Nephron progenitor cell (in vitro differentiated cells): ENCODE data around the gene PCSK5.

Source experiments
- DNase-seq: peaks from one replicate; pipeline ENCODE4 v3.0.0; 2021
- H3K27ac Mint-ChIP-seq: 2 replicates; pipeline ENCODE4 v1.8.0; 2021; ENCODE audit warnings: mild to moderate bottlenecking, moderate library complexity, mixed read lengths
- H3K27me3 Mint-ChIP-seq: 2 replicates; pipeline ENCODE4 v1.8.0; 2021; ENCODE audit warnings: mild to moderate bottlenecking, low read depth, mixed read lengths; ENCODE audit not compliant: poor library complexity
- H3K36me3 Mint-ChIP-seq: 2 replicates; pipeline ENCODE4 v1.8.0; 2021; ENCODE audit warnings: low read depth, mixed read lengths
- H3K4me1 Mint-ChIP-seq: 2 replicates; pipeline ENCODE4 v1.8.0; 2021; ENCODE audit warnings: mixed read lengths
- H3K4me3 Mint-ChIP-seq: 2 replicates; pipeline ENCODE4 v1.8.0; 2021; ENCODE audit warnings: mild to moderate bottlenecking, moderate library complexity, mixed read lengths
- H3K9me3 Mint-ChIP-seq: 2 replicates; pipeline ENCODE4 v1.8.0; 2021; ENCODE audit warnings: mild to moderate bottlenecking, moderate library complexity, mixed read lengths
- TF ChIP-seq, protein P1 (sequence below): fragments of 200-600 bp; sonication (generic); IDR thresholded peaks from 2 replicates; pipeline ENCODE4 v1.5.0; 2021; ENCODE audit warnings: antibody characterized with exemption

The PCSK5 gene

GRCh38 chr9:75910731-75911130 is 20.3 kb downstream of the PCSK5 start:
- H3K27ac Mint-ChIP-seq = peak overlapping the region; percentile 48
- DNase-seq = no peak
- H3K4me1 Mint-ChIP-seq = peaks cover 63% of the 10 kb centered on the region
- peaks cover 4% of the 10 kb centered on the region for H3K9me3 Mint-ChIP-seq
- peaks cover 67% of the 10 kb centered on the region for H3K36me3 Mint-ChIP-seq
- no peaks in the 10 kb centered on the region for H3K27me3 Mint-ChIP-seq
- H3K4me3 Mint-ChIP-seq = no peak overlapping the region
- TF ChIP-seq, protein P1, sequence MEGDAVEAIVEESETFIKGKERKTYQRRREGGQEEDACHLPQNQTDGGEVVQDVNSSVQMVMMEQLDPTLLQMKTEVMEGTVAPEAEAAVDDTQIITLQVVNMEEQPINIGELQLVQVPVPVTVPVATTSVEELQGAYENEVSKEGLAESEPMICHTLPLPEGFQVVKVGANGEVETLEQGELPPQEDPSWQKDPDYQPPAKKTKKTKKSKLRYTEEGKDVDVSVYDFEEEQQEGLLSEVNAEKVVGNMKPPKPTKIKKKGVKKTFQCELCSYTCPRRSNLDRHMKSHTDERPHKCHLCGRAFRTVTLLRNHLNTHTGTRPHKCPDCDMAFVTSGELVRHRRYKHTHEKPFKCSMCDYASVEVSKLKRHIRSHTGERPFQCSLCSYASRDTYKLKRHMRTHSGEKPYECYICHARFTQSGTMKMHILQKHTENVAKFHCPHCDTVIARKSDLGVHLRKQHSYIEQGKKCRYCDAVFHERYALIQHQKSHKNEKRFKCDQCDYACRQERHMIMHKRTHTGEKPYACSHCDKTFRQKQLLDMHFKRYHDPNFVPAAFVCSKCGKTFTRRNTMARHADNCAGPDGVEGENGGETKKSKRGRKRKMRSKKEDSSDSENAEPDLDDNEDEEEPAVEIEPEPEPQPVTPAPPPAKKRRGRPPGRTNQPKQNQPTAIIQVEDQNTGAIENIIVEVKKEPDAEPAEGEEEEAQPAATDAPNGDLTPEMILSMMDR = no peak

DNA sequence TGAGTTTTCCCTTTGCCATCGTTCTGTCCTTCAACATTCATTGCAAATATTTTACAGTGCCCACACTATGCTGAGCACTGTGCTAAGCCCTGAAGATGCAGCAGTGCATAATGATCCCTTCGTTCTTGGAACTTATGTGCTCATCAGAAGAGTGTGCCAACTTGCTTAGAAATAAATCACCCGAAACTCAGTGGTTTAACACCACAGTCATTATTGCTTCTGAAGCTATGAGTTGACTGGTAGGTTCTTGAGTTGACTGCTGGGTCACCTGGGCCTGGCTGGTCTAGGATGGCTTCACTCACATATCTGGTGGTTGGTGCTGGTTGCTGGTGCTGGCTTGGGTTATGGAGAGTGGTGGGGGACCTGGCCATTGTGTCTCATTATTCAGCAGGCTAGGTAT is 20.9 kb downstream of the PCSK5 start:
- H3K4me1 Mint-ChIP-seq = peaks cover 65% of the 10 kb centered on the region
- H3K4me3 Mint-ChIP-seq = no peak overlapping the region
- DNase-seq = no peak

DNA sequence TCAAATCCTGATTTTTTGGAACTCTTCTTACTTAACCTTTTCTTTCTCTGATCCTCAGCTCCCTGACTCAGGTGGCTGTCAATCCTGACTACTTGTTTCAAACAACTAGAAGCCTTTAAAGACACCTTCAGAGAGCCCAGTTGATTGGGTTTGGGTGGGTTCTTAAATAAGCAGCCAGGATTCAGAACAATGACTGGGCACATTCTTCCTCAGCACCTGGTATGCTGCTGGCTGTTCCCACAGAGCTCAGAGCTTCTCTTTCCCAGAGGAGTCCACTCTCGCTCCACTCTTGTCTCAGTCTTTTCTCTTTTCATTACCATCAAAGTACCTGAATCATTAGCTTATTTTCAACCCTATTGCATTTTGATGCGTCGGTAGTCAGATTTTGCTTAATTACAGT is 22.5 kb downstream of the PCSK5 start:
- Mint-ChIP-seq H3K9me3 (no peaks in the 10 kb centered on the region), H3K36me3 (peaks cover 61% of the 10 kb centered on the region), H3K27ac (peak overlapping the region; percentile 44), H3K4me1 (peaks cover 55% of the 10 kb centered on the region), H3K27me3 (no peaks in the 10 kb centered on the region), H3K4me3 (no peak overlapping the region)
- DNase-seq = no peak
- TF ChIP-seq, protein P1 = no peak

More for the DNA sequence above, 20.9 kb downstream of the PCSK5 start:
- peaks cover 65% of the 10 kb centered on the region for H3K36me3 Mint-ChIP-seq
- H3K27ac Mint-ChIP-seq = no peak overlapping the region
- TF ChIP-seq, protein P1 = no peak
- H3K9me3 Mint-ChIP-seq = peaks cover 3% of the 10 kb centered on the region
- no peaks in the 10 kb centered on the region for H3K27me3 Mint-ChIP-seq

DNA sequence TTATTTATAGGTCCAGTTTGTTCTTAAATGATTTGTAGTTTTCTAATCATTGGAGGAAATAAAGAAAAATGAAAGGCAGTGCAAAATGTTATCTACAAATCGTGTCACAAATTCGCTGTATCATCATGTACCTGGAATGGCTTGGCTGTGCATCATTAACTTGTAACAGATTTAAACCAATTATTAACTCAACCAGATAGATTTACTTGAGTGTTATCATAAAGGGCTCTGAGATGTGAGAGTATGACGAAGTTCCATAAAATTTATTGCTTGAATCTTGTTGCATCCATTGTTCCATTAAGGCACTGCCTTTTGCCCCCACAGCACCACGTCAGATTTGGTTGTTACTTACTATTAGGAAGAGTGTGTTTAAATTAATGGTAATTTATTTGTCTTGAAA is 23.5 kb downstream of the PCSK5 start:
- Mint-ChIP-seq H3K27me3 (peaks cover 2% of the 10 kb centered on the region), H3K4me1 (peaks cover 47% of the 10 kb centered on the region), H3K9me3 (no peaks in the 10 kb centered on the region), H3K36me3 (peaks cover 55% of the 10 kb centered on the region), H3K27ac (no peak overlapping the region), H3K4me3 (no peak overlapping the region)
- TF ChIP-seq, protein P1 = no peak
- DNase-seq = no peak

GRCh38 chr9:75914883-75915452 is 24.5 kb downstream of the PCSK5 start:
- TF ChIP-seq, protein P1 = no peak
- peaks cover 42% of the 10 kb centered on the region for H3K4me1 Mint-ChIP-seq

DNA sequence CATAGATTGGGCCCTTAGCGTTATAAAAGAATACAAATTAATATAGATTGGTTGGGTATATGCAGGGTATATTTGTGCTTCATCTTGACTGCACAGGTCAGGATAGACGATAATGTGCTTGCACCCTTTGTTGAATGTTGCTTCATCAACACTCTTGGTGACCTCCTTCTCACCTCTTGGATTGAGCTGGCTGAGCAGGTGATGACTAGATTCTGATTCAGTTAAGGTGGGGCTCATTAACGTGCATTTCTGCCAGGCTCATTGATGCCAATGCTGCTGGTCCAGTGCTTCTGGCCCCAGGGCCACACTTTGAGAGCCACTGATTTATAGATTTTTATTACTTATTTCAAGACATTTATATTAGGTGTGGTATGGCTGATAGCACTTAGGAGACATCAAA is 27.7 kb downstream of the PCSK5 start:
- TF ChIP-seq, protein P1 = no peak
- peaks cover 17% of the 10 kb centered on the region for H3K9me3 Mint-ChIP-seq
- no peak overlapping the region for H3K4me3 Mint-ChIP-seq

More at GRCh38 chr9:75914883-75915452, 24.5 kb downstream of the PCSK5 start:
- H3K27ac Mint-ChIP-seq = no peak overlapping the region
- no peak for DNase-seq
- H3K36me3 Mint-ChIP-seq = peaks cover 57% of the 10 kb centered on the region
- H3K4me3 Mint-ChIP-seq = no peak overlapping the region
- no peaks in the 10 kb centered on the region for H3K9me3 Mint-ChIP-seq
- peaks cover 4% of the 10 kb centered on the region for H3K27me3 Mint-ChIP-seq

More for the DNA sequence above, 27.7 kb downstream of the PCSK5 start:
- no peak overlapping the region for H3K27ac Mint-ChIP-seq
- H3K36me3 Mint-ChIP-seq = peaks cover 50% of the 10 kb centered on the region
- H3K27me3 Mint-ChIP-seq = peaks cover 7% of the 10 kb centered on the region
- no peak for DNase-seq
- H3K4me1 Mint-ChIP-seq = peaks cover 14% of the 10 kb centered on the region
